GM11168 (cell line): ENCODE results near the gene BTG2.

ENCODE experiments used
- in situ Hi-C: fragments of 300-500 bp; cut with MboI; formaldehyde crosslinking; loops from one replicate; pipeline ENCODE4 v1.12.0; 2022; ENCODE audit warnings: low sequenced_read_pairs; ENCODE audit not compliant: unreplicated experiment

BTG2 gene

DNA sequence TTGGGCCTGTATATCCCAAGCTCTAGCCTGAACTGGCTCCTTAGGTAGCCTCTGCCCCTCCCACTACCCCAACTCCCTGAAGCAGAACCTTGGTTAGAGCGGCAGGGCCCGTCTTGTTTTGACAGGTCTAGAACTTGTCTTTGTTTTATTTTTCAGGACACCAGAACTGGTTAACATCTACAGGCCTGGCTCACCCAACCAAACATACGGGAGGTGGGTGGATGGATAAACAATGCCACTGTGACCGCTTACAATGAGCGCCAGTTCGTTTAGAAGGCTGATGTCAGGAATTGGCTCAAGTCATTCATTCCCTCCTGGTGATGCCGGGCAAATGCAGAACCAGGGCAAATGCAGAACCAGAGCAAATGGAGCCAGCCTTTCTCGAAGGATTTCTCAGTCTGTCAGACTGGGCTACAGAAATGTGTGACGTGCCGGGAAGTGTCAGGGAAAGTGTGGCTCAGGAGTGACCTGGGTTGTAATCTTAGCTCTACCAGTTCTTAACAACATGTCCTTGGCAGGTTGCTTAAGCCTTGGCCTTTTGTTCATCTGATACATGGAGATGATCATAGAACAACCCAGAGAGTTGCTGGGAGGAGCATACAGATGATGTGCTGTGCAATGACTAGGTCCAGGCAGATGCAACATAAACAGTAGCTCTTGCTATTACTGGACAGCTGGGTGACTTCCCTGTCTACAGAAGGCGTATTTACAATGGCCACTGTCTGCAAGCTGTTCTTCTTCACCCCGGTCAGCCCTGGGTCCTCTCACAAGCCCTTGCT is 30.5 kb upstream of the BTG2 start:
- in situ Hi-C loops: loop anchor here (5.0 kb wide), 1 partner anchor 63 kb away; no protein-coding TSS in a partner anchor

DNA sequence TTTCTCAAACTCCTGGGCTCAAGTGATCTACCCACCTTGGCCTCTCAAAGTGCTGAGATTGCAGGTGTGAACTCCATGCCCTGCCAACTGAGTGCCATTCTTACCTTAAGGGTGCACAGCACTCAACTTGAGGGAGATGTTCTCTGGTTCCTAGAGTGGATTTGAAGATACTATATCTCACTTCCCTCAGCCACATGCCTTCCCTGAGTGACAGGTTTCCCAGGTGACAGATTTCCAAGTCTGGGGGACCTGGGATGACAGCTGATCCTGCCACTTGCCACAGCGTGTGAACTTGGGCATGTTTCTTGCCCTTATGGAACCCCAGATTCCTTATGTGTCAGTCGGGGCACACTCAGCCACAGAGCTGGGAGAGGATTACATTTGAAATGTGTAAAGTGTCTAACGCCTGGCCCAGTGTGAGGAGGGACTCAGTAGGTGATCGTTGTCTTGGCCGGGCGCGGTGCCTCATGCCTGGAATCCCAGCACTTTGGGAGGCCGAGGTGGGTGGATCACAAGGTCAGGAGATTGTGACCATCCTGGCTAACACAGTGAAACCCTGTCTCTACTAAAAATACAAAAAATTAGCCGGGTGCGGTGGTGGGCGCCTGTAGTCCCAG is 29.6 kb upstream of the BTG2 start:
- in situ Hi-C loops: no loop called here

GRCh38 chr1:203276408-203276807 is 28.9 kb upstream of the BTG2 start:
- in situ Hi-C loops: no loop called here

GRCh38 chr1:203276916-203277545 is 28.3 kb upstream of the BTG2 start:
- in situ Hi-C loops: no loop called here

DNA sequence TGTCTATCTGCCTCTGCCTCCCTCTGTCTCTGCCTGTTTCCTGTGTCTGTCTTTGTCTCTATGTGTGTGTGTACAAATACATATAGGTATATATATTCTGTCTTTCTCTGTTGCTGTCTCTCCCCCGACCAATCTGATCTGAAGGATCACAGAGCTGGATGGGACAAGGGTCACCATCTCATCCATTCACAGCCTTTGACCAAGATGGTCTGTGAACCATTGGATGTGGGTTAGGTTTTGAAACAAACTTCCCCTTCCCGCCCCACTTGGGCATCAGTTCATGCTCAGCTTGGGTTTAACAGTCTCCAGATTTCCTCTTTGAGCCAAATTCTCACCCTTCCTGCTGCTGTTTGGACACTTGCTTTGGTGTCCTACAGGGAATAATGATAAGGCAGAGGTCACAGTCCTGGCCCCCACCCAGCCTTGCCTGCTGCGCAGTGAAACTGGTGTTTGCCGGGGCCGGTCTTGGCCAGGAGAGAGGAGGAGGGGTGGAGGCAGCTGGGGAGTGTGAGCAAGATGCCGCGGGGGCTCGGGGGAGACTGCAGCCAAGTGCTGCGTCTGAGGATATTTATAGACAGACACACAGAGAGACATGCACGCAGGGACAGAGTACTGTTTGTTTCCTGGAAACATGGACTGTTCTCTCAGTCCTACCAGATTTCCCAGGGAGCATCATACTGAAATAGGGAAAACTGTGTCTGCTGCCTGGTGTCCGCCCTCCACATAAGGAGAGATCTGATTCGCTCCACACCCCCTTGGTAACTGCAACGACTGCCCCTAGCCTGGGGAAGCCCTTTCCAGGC is 27.0 kb upstream of the BTG2 start:
- in situ Hi-C loops: no loop called here

- in situ Hi-C loops: no loop called here
Observed at GRCh38 chr1:203278885-203279406, 26.4 kb upstream of the BTG2 start.

- in situ Hi-C loops: no loop called here
Observed at GRCh38 chr1:203280061-203280460, 25.3 kb upstream of the BTG2 start.

- in situ Hi-C loops: no loop called here
Observed at GRCh38 chr1:203281033-203281432, 24.3 kb upstream of the BTG2 start.

DNA sequence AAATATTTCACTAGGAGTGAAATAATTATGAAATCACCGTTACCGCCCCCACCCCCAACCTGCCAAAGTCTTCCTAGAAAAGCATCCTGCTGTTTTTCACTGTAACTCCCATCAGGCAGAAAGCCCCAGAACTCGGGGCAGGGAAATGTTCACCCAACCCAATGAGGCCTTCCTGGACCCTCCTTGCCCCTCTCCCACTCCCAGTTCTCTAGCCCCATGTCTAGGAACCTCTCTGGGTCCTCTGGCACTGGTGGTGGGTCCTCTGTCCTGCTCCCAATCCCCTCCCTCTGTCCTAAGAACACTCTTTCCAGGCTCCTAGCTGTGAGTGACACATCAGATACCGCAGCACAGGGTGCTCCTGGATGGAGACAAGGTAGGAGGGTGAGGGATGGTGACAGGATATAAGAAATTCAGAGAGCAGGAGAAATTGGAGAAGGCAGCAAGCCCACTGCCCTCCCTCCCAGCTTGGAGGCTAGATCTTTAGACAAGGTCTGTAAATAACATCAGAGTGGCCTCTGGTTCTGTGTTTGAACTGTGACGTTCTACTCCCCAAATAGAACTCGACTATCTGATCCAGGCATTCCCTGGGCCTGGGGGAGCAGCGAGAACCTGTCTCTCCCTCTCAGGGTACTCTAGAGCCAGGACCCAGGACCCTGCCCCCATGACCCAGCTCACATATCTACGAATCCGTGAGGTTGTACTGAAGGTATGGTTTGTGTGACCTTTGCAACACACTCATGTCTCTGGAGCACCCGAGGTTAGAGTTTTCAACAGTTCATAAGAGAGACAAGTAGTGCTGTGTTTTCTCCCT is 23.3 kb upstream of the BTG2 start:
- in situ Hi-C loops: no loop called here

DNA sequence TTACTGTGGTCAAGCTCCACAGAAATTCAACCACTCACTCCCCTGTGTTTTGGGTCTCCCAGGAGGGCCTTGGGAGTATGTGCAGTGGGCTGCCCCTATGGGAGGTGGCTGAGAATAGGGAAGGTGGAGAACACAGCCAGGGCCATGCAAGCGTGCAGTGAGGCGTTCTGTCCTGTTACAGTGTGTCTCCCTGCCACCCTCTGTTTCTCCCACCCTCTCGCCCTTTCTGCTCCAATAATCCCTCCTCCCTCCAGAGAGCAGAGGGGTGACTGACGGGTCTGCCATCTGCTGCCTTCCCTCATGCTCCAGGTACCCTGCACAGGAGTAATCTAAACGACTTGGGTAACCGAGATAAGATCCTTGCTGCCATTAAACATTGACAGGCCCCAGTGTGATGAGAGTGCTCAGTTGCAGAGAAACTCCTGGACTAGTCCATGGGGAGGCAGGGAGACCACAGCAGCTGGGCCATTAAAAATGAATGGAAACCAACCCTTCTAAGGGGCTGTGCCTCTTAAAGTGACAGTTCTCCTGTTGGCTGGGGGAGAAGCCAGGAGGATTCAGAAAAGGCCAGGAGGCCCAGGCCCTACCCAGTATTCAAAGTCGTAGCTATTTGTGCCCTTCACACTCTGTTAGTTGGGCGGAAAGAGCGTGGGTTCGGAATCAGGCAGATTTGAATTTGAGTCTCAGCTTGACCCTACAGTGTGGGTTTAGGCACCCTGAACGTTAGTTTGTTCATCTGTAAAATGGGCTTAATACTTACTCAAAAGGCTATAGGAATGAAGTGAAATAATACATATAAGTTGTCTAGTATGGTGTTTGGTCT is 22.4 kb upstream of the BTG2 start:
- in situ Hi-C loops: no loop called here

- in situ Hi-C loops: no loop called here
Observed at GRCh38 chr1:203283597-203283996, 21.7 kb upstream of the BTG2 start.

DNA sequence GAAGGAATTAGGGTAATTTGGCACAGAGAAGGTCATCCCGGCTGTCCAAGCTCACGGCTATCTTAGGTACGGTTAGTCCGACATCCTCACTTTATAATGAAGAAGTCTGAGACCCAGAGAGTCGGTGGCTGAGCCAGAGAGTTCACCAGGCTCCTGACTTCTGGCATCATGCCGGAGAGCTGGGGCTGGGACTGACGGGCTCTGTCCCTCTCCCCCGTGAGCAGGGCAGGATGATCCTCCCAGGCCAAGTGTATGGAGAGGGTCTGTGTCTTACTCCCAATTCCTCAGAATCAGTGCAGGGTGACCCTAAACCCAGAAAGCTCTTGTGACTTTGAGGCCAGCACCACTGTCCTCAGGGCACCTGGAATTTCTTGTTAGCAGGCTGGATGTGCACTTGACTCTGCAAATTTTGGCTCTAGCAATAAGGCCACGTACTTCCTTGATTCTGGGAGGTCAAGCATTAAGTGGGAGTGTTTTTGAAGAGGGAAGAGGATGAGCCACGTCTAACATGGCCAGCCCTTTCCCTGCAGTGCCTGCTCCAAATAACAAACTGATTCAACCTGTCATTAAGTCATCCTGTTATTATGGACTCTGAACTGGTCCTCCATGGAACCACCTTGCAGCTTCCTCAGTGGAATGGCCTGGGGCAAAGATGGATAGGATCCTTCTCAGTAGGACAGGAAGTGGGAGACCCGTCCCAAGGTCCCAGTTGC is 20.8 kb upstream of the BTG2 start:
- in situ Hi-C loops: no loop called here

GRCh38 chr1:203286161-203286984 is 18.9 kb upstream of the BTG2 start:
- in situ Hi-C loops: no loop called here

DNA sequence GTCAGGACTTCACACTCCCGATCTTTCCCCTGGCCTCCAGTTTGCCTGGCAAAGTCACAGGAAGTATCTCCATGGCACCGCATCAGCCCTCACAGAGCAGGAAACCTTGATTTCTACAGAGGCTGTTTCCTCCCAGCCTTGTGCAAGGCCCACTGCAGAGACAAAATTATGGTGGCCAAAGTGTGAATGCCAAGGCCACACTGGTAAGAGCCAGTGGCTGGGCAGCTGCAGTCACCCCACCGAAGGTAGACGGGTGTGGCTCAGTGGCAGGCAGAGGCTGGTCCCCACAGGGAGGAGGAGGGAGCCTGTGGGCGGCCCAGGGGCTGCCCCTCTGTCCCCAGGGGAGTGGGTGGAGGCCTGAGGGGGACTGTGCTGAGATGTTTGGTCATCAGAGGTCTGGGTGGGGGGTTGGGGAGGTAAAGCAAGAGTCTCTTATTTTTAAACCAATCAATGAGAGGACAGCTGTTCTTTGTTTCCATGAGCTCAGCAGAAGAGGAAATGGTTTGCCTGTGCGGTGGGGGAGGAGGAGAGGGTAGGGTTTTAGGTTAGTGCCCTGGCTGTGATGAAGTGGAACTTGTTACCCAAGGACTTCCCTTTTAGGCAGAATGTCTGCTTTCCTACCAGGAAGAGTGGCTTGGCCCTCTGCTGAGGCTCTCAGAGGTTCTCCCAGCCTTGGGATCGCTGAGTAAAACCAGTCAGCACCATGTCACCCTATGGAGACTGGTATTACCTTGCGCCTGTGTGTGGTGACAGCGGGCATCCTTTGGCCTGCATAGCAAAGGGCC is 18.0 kb upstream of the BTG2 start:
- in situ Hi-C loops: no loop called here

- in situ Hi-C loops: no loop called here
Observed at GRCh38 chr1:203287898-203288297, 17.4 kb upstream of the BTG2 start.

DNA sequence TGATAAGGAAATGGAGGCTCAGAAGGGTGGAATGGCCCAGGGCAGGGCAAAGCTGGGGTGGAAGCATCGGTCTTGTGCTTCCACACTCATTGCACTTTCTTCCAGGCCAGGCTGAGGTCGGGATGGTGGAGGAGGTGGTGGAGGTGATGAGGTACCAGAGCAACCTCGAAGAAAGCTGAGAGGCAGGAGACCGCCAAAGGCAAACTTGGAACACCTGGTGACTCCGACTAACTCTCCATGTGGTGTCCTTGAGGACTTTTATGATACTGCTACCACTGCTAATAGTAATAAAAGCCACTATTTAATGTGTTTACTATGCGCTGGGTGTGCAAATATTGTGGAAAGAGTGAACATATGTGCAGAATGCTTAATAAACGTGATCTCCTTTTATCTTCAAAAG is 16.9 kb upstream of the BTG2 start:
- in situ Hi-C loops: no loop called here
